Activated CD8-positive, alpha-beta memory T cell treated with anti-CD3 and anti-CD28 coated beads for 48 hours (primary cell): ENCODE results near the gene BNIP5.

Experiments used
- DNase-seq, 3 experiments: peaks; one replicate each; pipeline ENCODE4 v3.0.0-alpha.2; 2020; ENCODE audit warnings: low read depth in 2 of 3, low spot score in 2 of 3

Gene BNIP5, protein sequence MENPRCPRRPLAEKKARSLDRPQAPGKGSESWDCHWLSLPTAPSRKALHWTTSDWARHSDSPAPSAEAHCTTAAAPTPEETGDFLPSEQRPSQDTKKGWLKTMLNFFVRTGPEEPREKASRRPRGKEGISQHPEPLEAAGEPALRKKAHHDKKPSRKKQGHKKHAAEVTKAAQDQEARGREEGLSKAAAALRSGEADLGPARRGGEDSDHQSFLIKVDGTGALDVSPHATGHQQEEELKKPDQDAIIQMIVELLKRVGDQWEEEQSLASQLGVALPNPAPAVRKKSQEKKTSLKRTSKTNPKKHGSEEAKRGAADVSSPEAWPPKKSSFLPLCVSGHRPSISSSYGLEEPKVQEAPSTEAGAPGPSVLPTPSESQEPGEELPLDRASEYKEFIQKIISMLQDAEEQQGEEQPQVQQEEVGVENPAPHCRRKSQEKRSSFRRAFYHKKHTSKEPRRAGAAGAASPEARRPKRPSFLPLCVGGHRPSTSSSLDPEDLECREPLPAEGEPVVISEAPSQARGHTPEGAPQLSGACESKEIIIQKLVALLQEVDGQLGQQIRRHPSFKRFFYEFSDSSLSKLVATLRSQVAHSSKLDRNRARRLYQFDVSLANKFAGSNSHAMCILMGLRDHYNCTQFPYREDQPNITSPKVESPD

DNA sequence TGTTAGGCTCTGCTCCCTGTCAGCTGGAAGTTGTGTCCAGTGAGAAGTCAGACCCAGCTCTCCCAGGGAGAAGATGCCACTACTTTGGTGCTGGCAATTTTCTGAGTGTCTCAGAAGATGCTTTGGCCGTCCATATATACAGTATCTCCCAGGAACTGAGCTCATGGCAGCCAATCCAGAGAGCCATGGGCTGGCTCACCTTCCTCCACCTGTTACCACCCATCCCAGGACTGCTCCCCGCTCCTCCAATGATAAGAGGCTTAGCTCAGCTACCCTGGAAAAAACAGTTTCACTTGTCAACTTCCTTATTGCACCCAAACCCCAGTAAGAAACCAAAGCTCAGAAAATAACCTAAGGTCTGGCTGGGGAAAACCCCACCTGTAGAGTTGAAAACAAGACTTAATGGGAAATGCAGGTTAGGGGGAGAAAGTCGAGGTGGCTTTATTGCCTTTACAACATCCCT, at the start of gene BNIP5:
Gene BNIP5, minus strand, starts transcription at position 110 of the 463 bp plus-strand sequence. CDS start 6,198 bp downstream, outside the sequence.
- DNase-seq = no peak

DNA sequence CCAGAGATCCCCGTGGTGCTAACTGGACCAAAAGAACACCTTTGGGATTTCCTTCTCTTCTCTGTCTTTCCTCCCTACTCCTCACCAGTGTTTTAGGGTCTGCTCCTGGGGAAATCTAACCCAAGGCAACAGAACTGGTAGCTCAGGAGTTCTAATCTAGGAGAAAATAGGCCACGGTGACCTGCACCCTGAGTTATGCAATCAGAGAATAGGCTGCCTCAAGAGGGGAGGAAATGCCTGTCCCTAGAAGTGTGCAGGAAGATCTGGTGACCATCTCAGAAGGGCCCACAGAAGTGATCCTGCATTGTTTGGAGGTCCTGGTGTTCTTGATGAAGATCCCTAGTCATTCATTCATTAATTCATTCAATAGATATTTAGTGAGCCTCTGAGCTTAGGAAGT, 47.4 kb upstream of the BNIP5 start:
- DNase-seq = no peak

DNA sequence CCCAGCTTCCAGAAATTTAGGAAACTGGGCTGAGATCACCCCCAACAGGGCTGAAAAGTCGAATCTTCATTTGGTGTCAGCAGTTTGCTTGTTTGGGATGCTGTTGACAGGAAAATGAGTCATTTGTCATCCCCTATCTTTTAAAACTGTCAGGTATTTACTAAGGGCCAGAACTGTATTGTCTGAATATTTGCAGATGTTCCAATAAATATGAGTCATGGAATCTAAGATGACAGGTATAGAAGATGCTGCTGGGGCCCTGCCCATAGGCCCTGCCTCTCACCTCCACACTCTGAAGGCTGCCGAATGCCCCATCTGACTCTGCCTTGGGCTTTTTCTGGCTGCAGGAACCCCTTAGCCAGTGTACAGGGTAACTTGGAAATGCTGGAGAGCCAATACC, 46.9 kb upstream of the BNIP5 start:
- no peak for DNase-seq

DNA sequence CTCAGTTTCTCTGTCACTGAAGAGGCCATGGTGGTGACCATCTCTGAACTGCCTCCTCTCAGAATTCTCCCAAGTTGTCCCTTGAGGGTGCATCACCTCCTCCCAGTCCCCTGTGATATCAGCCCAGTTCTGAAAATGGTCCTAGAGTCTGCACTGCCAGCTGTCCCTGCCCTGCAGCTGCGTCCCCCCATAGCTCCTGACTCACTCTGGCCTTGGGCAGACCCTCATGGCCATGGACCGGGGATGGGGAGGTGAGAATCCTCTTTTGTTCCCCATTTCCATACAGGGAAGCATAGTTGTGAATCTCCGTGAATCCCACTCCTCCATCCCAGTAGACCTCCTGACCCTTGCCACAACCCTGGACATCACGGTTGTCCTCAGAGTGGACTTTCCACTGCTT, 46.3 kb upstream of the BNIP5 start:
- no peak for DNase-seq

DNA sequence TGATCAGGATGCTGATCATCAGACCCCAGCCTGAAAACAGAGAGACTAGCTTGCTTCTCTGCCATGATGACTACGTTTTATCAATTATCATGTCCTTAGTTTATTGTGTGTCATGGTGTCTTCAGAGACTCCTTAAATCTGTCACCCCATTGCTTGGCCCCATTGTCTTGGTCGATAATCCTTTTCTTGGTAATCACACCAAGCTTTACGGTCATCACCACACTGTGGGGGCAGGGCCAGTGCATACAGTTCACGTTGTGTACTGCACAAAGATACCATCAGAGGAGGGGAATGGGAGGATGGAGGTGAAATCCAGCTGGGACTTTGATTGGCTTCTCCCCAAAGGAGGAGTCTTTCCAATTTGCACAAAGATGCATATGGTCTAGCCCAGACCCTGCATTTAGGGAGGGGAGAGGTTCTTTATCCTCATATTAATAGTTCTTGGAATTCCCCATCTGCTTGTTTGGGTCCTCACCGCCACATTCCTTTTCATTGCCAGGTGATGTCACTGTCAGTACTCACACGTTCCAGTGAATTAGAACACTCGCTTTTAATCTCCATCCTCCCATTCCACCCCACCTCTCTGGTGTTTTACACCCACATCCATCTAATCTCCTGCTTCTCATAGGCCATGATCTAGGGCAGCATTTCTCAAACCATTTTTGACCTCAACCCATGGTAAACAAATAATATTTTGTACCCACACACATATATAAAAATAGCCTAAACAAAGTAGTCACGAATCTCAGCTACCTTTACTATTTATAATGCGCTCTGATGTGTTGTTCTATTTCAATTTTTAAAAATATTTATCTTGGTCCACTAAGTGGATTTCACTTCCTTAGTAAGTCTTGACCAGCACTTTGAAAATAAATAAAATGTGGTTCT, 45.1 kb upstream of the BNIP5 start:
- no peak for DNase-seq

DNA sequence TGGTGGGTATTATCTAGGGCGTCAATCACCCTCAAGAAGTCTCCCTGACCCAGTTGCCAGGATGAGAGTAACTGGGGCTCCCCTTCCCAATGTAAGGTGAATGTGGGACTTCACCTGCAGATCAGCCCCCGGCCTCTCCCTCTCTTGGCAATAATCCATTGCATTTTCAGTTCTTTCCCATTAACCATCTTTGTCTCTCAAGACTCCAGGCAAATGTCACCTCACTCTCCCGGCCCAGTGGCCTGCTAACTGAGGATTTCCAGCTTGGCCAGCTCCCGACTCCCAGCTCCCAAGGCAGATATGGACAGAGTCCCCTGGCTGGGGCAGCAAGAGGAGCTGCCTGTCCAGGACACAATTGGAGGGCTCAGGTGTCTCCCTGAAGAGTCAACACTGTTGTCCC, 43.5 kb upstream of the BNIP5 start:
- no peak for DNase-seq

DNA sequence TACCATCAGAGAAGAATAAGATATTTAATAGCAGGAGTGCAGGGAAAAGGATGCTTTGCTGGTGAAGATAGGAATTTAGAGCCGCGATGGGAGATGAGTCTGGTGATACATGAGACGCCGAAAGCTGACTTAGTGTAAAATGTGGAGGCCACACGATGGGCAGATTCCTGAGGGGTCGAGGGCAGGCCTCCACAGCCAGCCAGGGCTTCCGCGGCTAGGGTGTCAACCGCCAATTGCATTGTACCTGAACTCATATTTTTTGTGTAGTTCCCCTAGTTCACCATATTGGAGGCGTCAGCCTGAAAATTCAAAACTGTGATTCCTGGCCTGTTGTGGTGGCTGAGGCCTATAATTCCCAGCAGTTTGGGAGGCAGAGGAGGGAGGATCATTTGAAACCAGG, 42.2 kb upstream of the BNIP5 start:
- DNase-seq = no peak

DNA sequence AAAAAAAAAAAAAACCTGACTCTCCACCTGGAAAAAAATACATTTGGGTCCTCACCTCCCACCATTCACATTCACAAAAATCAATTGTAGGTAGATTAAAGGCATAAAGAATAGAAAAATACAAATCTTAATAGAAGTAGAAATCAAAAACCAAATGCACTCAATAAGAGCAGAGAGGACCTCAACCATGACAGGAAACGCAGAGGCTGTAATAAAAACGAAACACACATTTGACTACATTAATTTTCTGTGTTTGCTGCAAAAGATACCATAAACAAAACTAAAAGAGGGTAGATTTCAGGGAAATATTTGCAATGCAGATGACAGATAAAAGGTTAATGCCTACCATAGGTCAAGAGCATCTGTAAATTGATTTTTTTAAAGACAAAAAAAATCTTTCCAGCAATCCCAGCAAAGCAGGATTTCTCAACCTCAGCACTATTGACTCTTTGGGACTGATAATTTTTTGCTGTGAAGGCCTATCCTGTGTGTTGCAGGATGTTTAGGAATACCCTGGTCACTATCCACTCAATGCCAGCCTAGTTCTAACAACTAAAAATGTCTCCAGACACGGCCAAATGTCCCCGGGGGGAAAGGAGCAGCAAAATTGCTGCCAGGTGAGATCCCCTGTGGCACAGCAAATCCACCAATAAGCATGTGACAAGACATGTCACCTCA, 41.7 kb upstream of the BNIP5 start:
- no peak for DNase-seq

DNA sequence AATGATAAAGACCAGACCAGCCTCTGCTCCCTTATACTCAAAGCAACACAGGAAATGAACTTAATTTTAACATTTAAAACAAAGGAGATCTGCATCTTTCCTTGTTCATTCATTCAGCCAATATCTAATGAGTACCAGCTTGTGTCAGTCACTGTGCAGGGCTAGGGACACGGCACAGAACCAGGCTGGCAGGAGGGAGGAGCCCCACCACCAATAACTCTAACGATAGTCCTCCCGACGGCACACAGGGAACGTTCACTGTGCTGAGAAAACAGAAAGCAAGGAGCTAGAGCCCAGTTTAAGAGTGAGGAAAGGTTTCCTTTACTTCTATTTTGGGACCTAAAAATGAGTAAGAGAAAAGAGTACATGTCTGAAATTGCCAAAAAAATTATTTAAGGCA, 40.9 kb upstream of the BNIP5 start:
- no peak for DNase-seq

DNA sequence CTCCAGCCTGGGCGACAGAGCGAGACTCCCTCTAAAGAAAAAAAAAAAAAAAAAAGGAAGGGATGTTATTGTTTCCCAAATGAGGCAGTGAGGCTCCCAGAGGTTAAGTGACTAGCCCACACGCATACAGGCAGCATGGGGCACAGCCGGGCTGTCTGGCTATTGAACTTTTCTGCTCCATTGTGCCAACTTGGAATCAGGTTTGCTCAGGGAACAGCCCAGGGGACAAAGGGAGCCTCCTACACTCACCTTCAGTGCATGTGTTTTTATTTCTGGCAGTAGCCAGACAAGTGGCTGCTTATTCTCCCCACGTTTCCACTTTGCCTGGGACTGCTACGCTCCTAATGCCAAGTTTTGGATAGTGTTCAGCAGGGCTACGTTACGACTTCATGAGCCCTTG, 40.1 kb upstream of the BNIP5 start:
- no peak for DNase-seq

DNA sequence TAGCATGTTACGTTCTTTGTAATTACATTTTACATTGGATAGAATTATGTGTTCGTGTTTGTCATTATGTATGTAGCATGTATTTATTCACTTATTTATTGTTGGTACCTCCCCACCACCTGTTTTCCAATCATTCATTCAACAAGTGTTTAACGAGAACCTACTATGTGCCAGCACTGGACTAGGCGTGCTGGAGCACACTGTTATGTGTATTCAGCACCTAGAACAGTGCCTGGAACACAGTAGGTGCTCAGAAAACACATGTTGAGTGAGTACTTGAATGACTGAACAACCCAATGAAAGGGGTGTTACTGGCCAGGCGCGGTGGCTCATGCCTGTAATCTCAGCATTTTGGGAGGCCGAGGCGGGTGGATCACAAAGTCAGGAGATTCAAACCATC, 39.5 kb upstream of the BNIP5 start:
- DNase-seq = no peak

DNA sequence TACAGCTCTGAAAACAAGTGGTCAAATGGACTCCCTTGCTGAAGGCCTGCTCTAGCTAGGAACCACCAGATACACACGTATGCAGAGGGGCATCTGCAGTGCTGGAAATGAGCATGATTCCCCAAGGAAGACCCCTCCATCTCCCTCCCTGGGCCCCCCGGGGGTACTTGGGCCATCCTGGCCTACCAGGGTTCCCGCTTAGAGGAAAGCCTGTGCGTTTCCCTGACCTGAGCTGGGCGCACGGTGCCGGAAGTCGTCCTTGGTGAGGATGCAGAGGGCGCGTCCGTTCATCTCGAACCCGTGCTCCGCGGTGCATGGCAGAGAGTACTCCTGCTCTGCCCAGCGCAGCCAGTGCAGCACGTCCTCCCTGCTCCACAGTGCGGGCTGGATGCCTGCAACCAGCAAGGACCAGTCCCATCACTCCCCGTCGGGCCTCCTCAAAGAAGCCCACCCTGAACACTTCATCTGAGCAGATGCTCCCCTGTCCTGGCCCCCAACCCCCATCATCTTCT, 39.0 kb upstream of the BNIP5 start:
- no peak for DNase-seq

DNA sequence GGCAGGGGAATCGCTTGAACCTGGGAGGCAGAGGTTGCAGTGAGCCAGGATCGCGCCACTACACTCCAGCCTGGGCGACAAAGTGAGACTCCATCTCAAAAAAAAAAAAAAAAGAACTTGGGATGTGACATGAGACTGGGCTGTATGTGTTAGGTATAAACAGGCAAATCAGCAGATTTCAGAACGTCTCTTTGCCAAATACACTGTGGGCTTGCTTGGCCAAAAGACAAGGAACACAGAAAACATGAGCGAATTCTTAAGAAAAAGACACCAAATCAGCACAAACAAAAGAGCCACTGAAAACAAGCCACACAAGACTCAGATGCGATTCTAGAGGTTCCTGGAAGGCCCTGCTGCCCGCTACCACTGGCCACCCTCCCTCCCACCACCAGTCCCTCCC, 38.3 kb upstream of the BNIP5 start:
- DNase-seq = no peak

DNA sequence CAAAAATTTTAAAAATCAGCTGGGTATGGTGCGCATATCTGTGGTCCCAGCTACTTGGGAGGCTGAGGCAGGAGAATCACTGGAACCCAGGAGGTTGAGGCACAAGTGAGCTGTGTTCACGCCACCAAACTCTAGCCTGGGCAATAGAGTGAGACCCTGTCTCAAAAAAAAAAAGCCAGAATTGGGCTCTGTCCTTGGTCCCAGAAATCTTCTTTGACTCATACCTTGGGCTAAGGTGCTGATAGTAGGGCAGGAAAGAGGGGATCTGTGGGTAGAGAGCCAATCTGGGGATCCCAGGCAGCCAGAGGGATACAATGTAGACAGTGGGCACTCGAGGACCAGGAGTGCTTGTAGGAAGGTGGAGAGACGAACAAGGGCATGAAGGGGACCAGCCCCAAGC, 37.5 kb upstream of the BNIP5 start:
- DNase-seq = no peak

DNA sequence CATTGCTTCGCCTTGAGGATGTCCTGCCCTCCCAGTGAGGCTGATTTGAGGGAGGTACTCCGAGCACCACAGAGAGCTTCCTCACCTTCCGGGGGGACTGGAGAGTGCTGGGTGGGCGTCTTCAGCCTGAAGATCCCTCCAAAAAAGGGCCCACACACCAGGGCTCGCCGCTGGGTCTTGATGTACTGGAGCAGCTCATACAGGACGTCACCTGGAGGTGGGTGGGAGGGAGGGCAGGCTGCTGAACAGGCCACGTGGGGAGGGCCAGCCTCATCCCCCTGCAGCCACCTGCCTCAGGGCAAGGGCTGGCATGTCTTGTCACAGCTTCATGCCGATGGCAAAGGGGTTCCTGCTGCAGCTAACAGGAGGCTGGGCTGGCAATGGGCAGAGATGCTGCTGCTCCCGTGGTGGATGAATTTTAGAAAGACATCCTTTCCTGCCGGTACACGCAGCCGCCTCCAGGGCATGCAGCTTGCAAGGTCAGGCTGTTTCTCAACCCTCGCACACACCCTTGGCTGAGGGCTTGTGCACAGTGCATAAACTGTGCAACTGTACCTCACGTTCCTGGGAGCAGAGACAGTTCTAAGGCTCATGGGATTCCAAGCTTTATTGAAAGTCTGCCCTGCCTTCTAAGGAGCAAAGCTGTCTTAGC, 36.8 kb upstream of the BNIP5 start:
- DNase-seq = no peak

DNA sequence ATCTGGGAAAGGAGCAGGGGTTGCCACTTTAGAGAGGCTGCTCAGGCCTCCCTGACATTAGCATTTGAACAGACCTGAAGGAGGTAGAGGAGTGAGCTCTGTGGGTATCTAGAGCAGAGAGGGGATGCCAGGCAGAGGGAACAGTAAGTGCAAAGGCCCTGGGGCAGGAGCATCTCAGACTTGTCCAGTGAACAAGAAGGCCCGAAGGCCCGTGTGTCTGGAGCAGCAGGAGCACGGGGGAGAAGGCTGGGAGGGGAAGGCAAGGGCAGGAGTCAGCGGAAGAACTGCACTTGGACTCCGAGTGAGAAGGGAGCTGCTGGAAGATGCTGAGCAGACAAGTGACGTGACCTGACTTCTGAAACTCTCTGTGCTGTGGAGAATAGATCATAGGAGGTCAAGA, 35.4 kb upstream of the BNIP5 start:
- no peak for DNase-seq

DNA sequence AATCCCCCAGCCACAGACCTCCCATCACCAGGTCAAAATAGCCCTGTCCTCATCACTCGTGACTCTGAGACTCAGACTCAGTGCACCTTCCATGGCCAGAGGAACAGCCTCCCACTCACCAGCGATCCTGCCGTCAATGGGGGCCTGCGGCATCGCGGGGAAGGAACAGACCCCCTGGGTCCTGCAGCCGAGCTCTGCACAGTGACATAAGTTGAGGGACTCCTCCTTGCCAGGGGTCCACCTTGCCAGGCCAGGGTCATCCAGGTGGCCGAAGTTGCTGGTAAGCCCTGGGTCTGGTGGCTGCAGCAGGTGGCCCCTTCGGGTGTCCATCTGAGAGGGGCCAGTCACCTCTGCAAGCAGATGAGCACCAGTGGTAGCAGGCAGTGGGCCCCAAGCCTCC, 34.5 kb upstream of the BNIP5 start:
- DNase-seq = no peak

DNA sequence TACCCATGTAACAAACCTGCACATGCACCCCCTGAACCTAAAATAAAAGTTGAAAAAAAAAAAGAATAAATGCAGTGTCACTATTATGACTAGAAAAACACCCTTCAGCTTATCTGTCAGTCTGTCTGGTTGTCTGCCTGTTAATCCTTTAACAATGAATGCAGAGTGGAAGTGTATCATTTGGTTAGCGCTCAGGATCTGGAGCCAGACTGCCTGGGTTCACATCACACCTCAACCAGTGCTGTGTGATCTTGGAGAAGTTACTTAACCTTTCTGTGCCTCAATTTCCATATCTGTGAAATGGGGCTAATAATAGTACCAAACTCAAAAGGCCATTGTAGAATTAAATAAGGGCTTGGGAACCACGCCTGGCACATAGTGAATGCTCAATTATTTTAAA, 34.0 kb upstream of the BNIP5 start:
- DNase-seq = no peak

DNA sequence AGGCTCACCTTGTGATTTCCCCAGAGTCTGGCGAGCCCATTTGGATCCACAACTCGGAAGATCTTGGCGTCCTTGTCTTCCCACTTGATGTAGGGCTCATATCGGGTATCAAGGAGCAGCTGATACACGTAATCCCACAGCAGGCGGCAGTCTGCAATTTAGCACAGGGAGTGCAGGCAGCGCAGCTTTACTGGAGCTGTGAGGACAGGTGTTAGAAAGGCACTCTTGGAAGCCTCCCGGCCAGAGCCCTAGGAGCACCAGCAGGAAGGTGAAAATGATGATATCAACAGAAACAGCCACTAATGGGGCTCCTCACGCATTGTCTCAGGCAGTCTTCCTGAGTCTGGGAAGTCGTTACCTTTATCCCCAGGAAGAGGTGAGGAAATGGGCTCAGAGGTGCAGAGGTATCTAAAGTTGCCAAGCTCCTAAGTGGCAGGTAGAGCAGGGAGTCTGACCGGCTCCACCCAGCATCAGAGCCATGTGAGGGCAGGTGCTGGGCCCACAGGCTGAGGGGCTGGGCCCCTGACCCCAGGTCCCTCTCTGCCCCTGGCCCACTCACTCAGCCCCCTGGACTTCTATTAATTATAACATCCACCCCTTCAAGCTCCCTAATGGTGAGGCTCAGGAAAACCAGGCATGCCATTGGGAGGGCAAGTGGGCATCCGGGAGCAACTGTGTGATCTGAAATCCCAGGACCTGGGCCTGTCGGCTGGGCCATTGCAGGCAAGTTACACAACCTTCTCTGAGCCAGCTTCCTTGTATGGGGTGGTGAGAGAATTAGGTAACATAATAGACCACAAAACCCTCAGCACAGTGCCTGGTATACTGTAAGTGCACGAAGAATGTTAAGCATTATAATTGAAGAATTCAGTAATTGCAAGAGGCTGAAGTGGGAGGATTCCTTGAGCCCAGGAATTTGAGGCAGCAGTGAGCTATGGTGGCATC, 32.5 kb upstream of the BNIP5 start:
- DNase-seq = no peak
